Mucosa of descending colon (tissue), 3 donors: ENCODE results near the gene TTC21B. TPM values are rescaled to one million over a fixed set of nuclear protein-coding genes. Genes with fewer than 3 reads are reported as not detected.

Experiments used
- ATAC-seq: fragments of 200-7000 bp; cut with Tn5 transposase; one replicate; pipeline ENCODE4 v1.9.1; 2020; ENCODE audit warnings: mild to moderate bottlenecking, moderate library complexity
- DNase-seq, 3 donors: peaks; one replicate each; pipeline ENCODE4 v3.0.0-alpha.2; 2020
- H3K36me3 ChIP-seq: fragments of 200-600 bp; one replicate; pipeline ENCODE4 v1.8.0; 2021; ENCODE audit warnings: low read depth, mild to moderate bottlenecking
- H3K4me1 ChIP-seq: fragments of 200-600 bp; one replicate; pipeline ENCODE4 v1.8.0; 2021; ENCODE audit warnings: low read depth, mild to moderate bottlenecking
- H3K4me3 ChIP-seq: fragments of 200-600 bp; one replicate; pipeline ENCODE4 v1.8.0; 2021; ENCODE audit warnings: mild to moderate bottlenecking
- H3K9me3 ChIP-seq: fragments of 200-600 bp; one replicate; pipeline ENCODE4 v1.8.0; 2021; ENCODE audit warnings: mild to moderate bottlenecking
- CTCF ChIP-seq: fragments of 200-600 bp; IDR thresholded peaks from one replicate; pipeline ENCODE4 v1.8.0; 2022; ENCODE audit warnings: antibody characterized with exemption, mild to moderate bottlenecking
- intact Hi-C, 2 donors: fragments of 100-400 bp; cut with DNase I in 1 of 2; cut with micrococcal nuclease in 1 of 2; formaldehyde crosslinking; loops; one replicate each; pipeline versions ENCODE4 v1.11.0 to v1.11.1; 2022; cut with DNase I, micrococcal nuclease
- total RNA-seq, 3 donors: library from RNA; stranded (reverse); fragmentation: NEBNext Ultra II Directional in 2 of 3; extraction: Animal tissue kit (Norgen Biotek cat#: 25700) in 2 of 3; gene quantifications; one replicate each; pipeline versions ENCODE4 v1.2.1 to v1.2.4, GENCODE V29; 2021 to 2023
- donor health status: DM: no; HTN: no; CAD: no; lungs with moderate emphysema.
- donor health status: DM: no; HTN: no; CAD: no.
- donor health status: DM: no; HTN: yes; CAD: no.

The TTC21B gene
- total RNA-seq, 3 donors from 2014 or later: 10.4 to 22.2 (median 17.2) TPM

- DNase-seq: no peak
- no peak for TF ChIP-seq CTCF
- Histone ChIP-seq H3K4me1 (peaks cover 19% of the 10 kb centered on the region), H3K9me3 (no peaks in the 10 kb centered on the region), H3K4me3 (no peak overlapping the region), H3K36me3 (no peaks in the 10 kb centered on the region)
- no peak for ATAC-seq
- intact Hi-C loops: loop anchor here in 1 of 2 donors (10.0 kb wide), 1 partner anchor 174 kb away; the partner anchor contains the start of gene SCN1A
Observed at GRCh38 chr2:165950438-165950837, 3.1 kb downstream of the TTC21B start.

- Histone ChIP-seq H3K9me3 (no peaks in the 10 kb centered on the region), H3K4me3 (no peak overlapping the region), H3K36me3 (no peaks in the 10 kb centered on the region), H3K4me1 (no peaks in the 10 kb centered on the region)
- TF ChIP-seq CTCF: no peak
- intact Hi-C loops: no loop called here
- DNase-seq (no peak), ATAC-seq (no peak)
Observed at GRCh38 chr2:165941827-165942226, 11.7 kb downstream of the TTC21B start.

GRCh38 chr2:165938237-165938636, 15.3 kb downstream of the TTC21B start:
- no peak overlapping the region for H3K4me3 ChIP-seq
- ATAC-seq (no peak), DNase-seq (no peak)
- no peak for TF ChIP-seq CTCF
- H3K4me1 ChIP-seq: no peaks in the 10 kb centered on the region
- H3K36me3 ChIP-seq: no peaks in the 10 kb centered on the region
- intact Hi-C loops: no loop called here
- no peaks in the 10 kb centered on the region for H3K9me3 ChIP-seq

- DNase-seq (no peak), ATAC-seq (no peak)
- no peak for TF ChIP-seq CTCF
- H3K9me3 ChIP-seq: no peaks in the 10 kb centered on the region
- H3K36me3 ChIP-seq: no peaks in the 10 kb centered on the region
- no peak overlapping the region for H3K4me3 ChIP-seq
- intact Hi-C loops: no loop called here
- no peaks in the 10 kb centered on the region for H3K4me1 ChIP-seq
Observed at GRCh38 chr2:165933211-165933910, 20.2 kb downstream of the TTC21B start.

- Histone ChIP-seq H3K4me1 (no peaks in the 10 kb centered on the region), H3K36me3 (no peaks in the 10 kb centered on the region), H3K9me3 (no peaks in the 10 kb centered on the region), H3K4me3 (no peak overlapping the region)
- DNase-seq (no peak), ATAC-seq (no peak)
- intact Hi-C loops: no loop called here
- no peak for TF ChIP-seq CTCF
Observed at GRCh38 chr2:165927774-165928173, 25.8 kb downstream of the TTC21B start.
